Measurements from ENCODE around the gene GLRA1. TPM values are rescaled to one million over a fixed set of nuclear protein-coding genes. Genes with fewer than 3 reads are reported as not detected.
"Not testable (repeated sequence)": the region's sequence is repeated elsewhere in the genome, so short reads cannot be mapped to it uniquely, and the experiment has no call there.

Gene GLRA1
- total and polyA plus RNA-seq, 8 donors = 0.08 to 1.1 (median 0.76) TPM; not detected in 2

DNA sequence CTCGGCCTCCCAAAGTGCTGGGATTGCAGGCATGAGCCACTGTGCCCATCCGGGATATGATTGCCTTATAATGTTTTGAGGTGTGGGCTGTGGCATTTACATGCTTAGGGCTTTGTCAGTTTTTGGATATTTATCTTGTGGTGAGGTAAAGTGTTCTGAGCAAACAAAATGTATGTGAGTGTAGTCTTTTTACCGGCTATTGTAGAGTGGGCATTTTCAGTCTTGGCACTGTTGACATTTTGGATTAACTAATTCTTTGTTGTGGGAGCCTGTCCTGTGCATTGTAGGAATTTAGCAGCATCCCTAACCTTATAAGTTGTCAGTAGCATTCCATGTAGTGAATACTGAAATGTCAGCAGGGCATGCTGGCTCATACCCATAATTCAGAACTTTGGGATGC, 131.3 kb downstream of the GLRA1 start:
- peaks cover 0 to 71% (median 20%) of the 10 kb centered on the region in 3 donors for H3K36me3 ChIP-seq

GRCh38 chr5:151787817-151788216, 136.8 kb downstream of the GLRA1 start:
- 73 to 74% methylated on average over 6 of the region's 6 CpGs for WGBS, 2 donors
- Histone ChIP-seq H3K4me3 (no peak overlapping the region), H3K9me3 (no peaks in the 10 kb centered on the region), H3K4me1 (peaks cover 0 to 18% (median 16%) of the 10 kb centered on the region in 3 donors), H3K36me3 (peaks cover 0 to 41% (median 11%) of the 10 kb centered on the region in 3 donors), H3K27ac (no peak overlapping the region), H3K27me3 (no peaks in the 10 kb centered on the region)
- no peak for FAIRE-seq
- ATAC-seq = no peak
- intact Hi-C loops (cut with DNase I) = no loop called here
- TF ChIP-seq CTCF (IDR thresholded peaks at IDR 0.05) = no peak
- DNase-seq = no peak

More for the DNA sequence above, 131.3 kb downstream of the GLRA1 start:
- H3K4me1 ChIP-seq = no peaks in the 10 kb centered on the region
- no peak for DNase-seq
- 96 to 98% methylated on average over 3 of the region's 3 CpGs for WGBS, 2 donors
- no peaks in the 10 kb centered on the region for H3K27me3 ChIP-seq
- H3K9me3 ChIP-seq = no peaks in the 10 kb centered on the region
- intact Hi-C loops (cut with DNase I) = no loop called here
- H3K27ac ChIP-seq = no peak overlapping the region
- TF ChIP-seq CTCF (IDR thresholded peaks at IDR 0.05) = no peak
- H3K4me3 ChIP-seq = no peak overlapping the region
- ATAC-seq = no peak
- FAIRE-seq = no peak

DNA sequence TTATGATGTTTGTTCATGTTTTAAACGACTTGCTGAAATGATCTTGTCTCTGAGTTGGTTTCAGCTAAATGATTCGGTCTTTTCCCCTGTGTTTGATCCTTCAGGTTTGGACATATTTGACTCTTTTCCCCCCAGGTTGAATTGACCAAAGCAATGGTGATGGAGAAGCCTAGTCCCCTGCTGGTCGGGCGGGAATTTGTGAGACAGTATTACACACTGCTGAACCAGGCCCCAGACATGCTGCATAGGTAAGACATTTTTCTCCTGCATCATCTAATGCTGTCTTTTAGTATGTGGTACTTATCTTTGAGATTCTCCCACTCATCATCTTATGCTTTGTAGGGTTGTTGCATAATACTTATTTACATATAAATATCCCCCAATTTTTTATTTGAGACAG, 138.2 kb downstream of the GLRA1 start:
- ATAC-seq (no peak), DNase-seq (no peak), FAIRE-seq (no peak)
- H3K4me1 ChIP-seq = peaks cover 8 to 27% (median 24%) of the 10 kb centered on the region in 3 donors
- TF ChIP-seq CTCF (IDR thresholded peaks at IDR 0.05) = no peak
- peaks cover 0 to 29% (median 3%) of the 10 kb centered on the region in 3 donors for H3K36me3 ChIP-seq
- H3K27ac ChIP-seq = no peak overlapping the region
- H3K9me3 ChIP-seq = no peaks in the 10 kb centered on the region
- H3K4me3 ChIP-seq = no peak overlapping the region
- no peaks in the 10 kb centered on the region for H3K27me3 ChIP-seq
- intact Hi-C loops (cut with DNase I) = no loop called here
- 69 to 75% methylated on average over 4 of the region's 4 CpGs for WGBS, 2 donors

DNA sequence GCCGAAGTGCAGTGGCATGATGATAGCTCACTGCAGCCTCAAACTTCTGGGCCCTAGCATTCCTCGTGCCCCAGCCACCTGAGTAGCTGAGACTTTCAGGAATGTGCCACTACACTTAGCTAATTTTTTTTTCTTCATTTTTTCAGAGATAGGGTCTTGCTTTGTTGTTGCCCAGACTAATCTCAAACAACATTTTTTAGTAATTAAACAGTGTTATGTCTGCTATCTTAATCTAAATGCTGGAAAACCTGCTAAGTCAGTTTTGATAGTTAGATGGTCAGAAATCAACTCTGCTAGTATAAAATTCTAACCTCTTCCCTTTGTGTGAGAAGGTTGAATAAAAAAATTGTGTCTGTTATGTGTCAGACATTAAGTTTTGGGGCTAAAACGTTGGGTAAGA, 140.5 kb downstream of the GLRA1 start:
- Histone ChIP-seq H3K36me3 (peaks cover 0 to 10% (median 0%) of the 10 kb centered on the region in 3 donors), H3K4me1 (peaks cover 11 to 41% (median 29%) of the 10 kb centered on the region in 3 donors), H3K9me3 (no peaks in the 10 kb centered on the region), H3K27ac (no peak overlapping the region), H3K27me3 (no peaks in the 10 kb centered on the region), H3K4me3 (no peak overlapping the region)
- DNase-seq (no peak), FAIRE-seq (no peak), ATAC-seq (no peak)
- 36 to 40% methylated on average over 3 of the region's 3 CpGs for WGBS, 2 donors
- intact Hi-C loops (cut with DNase I) = no loop called here
- TF ChIP-seq CTCF (IDR thresholded peaks at IDR 0.05) = no peak

- intact Hi-C loops (cut with DNase I); H3K27ac ChIP-seq; DNase-seq; ATAC-seq; H3K36me3 ChIP-seq; H3K4me3 ChIP-seq; FAIRE-seq; H3K27me3 ChIP-seq; H3K9me3 ChIP-seq: not testable (repeated sequence)
- 95 to 97% methylated on average over 16 of the region's 16 CpGs for WGBS, 2 donors
- H3K4me1 ChIP-seq = peaks cover 11 to 43% (median 29%) of the 10 kb centered on the region in 3 donors
These were observed 141.0 kb downstream of the GLRA1 start for GRCh38 chr5:151783664-151784063.

Measured in pancreas (tissue), 10 donors.